Erythroblast (primary cell): ENCODE results near the gene DTNB.

Experiments used
- GATA1 ChIP-seq: IDR thresholded peaks from 2 replicates; pipeline ENCODE4 v1.6.1; 2011; ENCODE audit warnings: low read depth, mild to moderate bottlenecking, control low read depth, low read length, moderate library complexity
- POLR2A ChIP-seq: IDR thresholded peaks from 2 replicates; pipeline ENCODE4 v1.6.1; 2011; ENCODE audit warnings: mild to moderate bottlenecking, low read length

DNA sequence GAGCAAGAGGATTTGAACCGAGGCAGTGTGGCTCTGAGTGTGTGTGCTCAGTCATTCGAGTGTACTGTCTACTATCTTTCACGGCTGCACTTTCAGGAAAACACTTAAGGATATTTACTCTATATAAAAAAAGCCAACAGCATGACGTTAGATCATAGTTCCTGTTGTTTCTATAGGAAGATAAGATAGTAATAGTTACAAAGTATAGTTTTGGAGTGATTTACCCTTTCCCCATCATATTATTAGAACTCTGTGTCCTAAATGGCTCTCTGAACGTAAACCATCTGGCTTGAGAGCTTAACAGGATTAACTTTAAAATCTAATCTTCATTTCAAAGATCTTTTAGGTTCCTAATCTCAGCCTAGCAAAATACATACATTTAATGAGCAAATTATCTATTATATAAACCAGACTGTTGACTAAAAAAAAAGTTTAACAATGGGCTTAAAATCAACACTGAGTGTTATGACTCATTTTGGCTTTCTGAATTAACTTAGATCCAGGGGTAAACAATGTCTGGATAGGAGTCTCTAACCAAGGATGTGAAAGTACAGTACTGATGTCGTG lies 181.3 kb downstream of the DTNB start:
- TF ChIP-seq POLR2A, result no peak
- no peak for TF ChIP-seq GATA1
